K562 (cell line): ENCODE measurements around the gene EPB41L2. TPM values are rescaled to one million over a fixed set of nuclear protein-coding genes. Genes with fewer than 3 reads are reported as not detected.

Source experiments
- ATAC-seq: fragments of 200-7000 bp; cut with Tn5 transposase; 3 replicates; pipeline ENCODE4 v1.9.1; 2020; ENCODE audit warnings: moderate library complexity
- BruUV-seq: library from RNA; stranded (reverse); fragments of 400-500 nt; replicated peaks from 2 replicates; lab custom pipeline; 2021; lab: Mats Ljungman, UMichigan
- CTCF ChIA-PET: fragments of 300-600 bp; formaldehyde crosslinking; extraction: SDS; loops from one replicate; lab custom pipeline; 2021; ENCODE audit warnings: low intra/inter-chr PET ratio; lab: Yijun Ruan, JAX
- POLR2A ChIA-PET: fragments of 300-600, 350-650 bp; sonication (Branson Sonifier 250); formaldehyde crosslinking; extraction: SDS; loops from one replicate; lab custom pipeline; 2021; ENCODE audit warnings: antibody characterized with exemption, inconsistent platforms; lab: Yijun Ruan, JAX
- DNase-seq, 4 experiments: peaks; one replicate each; pipeline versions ENCODE4 v3.0.0 to v3.0.0-alpha.2; 2011 to 2018; ENCODE audit warnings: low spot score in 3 of 4, mixed read lengths in 3 of 4; ENCODE audit errors: extremely low read depth in 1 of 4
- FAIRE-seq: peaks from 2 replicates; lab custom pipeline; 2011; peaks lifted over from hg19 to GRCh38; lab: Jason Lieb, UNC
- H2AFZ ChIP-seq: 2 replicates; pipeline ENCODE4 v1.6.0; 2011; ENCODE audit warnings: low read depth, low read length, control low read depth, inconsistent platforms
- H3K27ac ChIP-seq: fragments of 200-600 bp; 3 replicates; pipeline ENCODE4 v1.8.0; 2011; ENCODE audit warnings: low read depth, mild to moderate bottlenecking, control low read depth, inconsistent platforms, low read length, moderate library complexity, mixed read lengths; ENCODE audit errors: extremely low read depth
- H3K27me3 ChIP-seq, 2 experiments: fragments of 300-600 bp in 1 of 2; 2 replicates in 1 of 2; 3 replicates in 1 of 2; pipeline versions ENCODE4 v1.6.0 to v1.8.0; 2011; ENCODE audit warnings: inconsistent platforms in 2 of 2, low read length in 2 of 2, mild to moderate bottlenecking in 1 of 2, mixed read lengths in 1 of 2, moderate library complexity in 1 of 2; ENCODE audit not compliant: control insufficient read depth in 2 of 2, insufficient read depth in 2 of 2
- H3K36me3 ChIP-seq: fragments of 300-600 bp; 3 replicates; pipeline ENCODE4 v1.8.0; 2011; ENCODE audit warnings: mild to moderate bottlenecking, low read length, inconsistent platforms; ENCODE audit not compliant: control insufficient read depth, insufficient read depth
- H3K4me1 ChIP-seq, 2 experiments: fragments of 200-600 bp in 1 of 2; replicated peaks in 1 of 2; 2 replicates in 1 of 2; 3 replicates in 1 of 2; pipeline versions ENCODE4 v1.5.1 to v1.8.0; 2011; ENCODE audit warnings: inconsistent platforms in 2 of 2, low read length in 2 of 2, mild to moderate bottlenecking in 1 of 2, mixed read lengths in 1 of 2, moderate library complexity in 1 of 2; ENCODE audit not compliant: control insufficient read depth in 2 of 2, insufficient read depth in 2 of 2
- H3K4me2 ChIP-seq: 2 replicates; pipeline ENCODE4 v1.6.1; 2011; ENCODE audit warnings: low read length, control low read depth, inconsistent platforms, mixed read lengths; ENCODE audit not compliant: insufficient read depth
- H3K4me3 ChIP-seq: fragments of 200-600 bp; sonication (generic), shearing (Covaris generic); 2 replicates; pipeline ENCODE4 v1.5.1; 2016; ENCODE audit warnings: control low read depth, inconsistent platforms
- H3K79me2 ChIP-seq: fragments of 200-600 bp; 3 replicates; pipeline ENCODE4 v1.8.0; 2011; ENCODE audit warnings: low read length, inconsistent platforms; ENCODE audit not compliant: control insufficient read depth, insufficient read depth
- H3K9ac ChIP-seq, 2 experiments: 2 replicates each; pipeline versions ENCODE4 v1.6.0 to v1.6.1; 2011; ENCODE audit warnings: low read depth in 2 of 2, low read length in 2 of 2, control low read depth in 1 of 2, inconsistent platforms in 1 of 2, mild to moderate bottlenecking in 1 of 2, mixed read lengths in 1 of 2; ENCODE audit not compliant: insufficient read depth in 1 of 2
- H3K9me1 ChIP-seq: one replicate; pipeline ENCODE4 v1.6.0; 2011; ENCODE audit warnings: inconsistent platforms, mild to moderate bottlenecking, low read length, moderate library complexity; ENCODE audit not compliant: control insufficient read depth, insufficient read depth
- H3K9me3 ChIP-seq: replicated peaks from 2 replicates; pipeline ENCODE4 v1.5.1; 2011; ENCODE audit warnings: low read depth, low read length, inconsistent platforms; ENCODE audit not compliant: control insufficient read depth, insufficient read depth
- H4K20me1 ChIP-seq: replicated peaks from 2 replicates; pipeline ENCODE4 v1.6.1; 2011; ENCODE audit warnings: low read length, inconsistent platforms, mixed read lengths; ENCODE audit not compliant: control insufficient read depth, insufficient read depth
- ELF1 ChIP-seq: fragments of 200-800 bp; sonication (Bioruptor generic); IDR thresholded peaks from 2 replicates; pipeline ENCODE4 v1.6.1; 2016; ENCODE audit warnings: missing genetic modification characterization, missing compliant biosample characterization
- MAZ ChIP-seq, 2 experiments: fragments of 450-650 bp in 1 of 2; sonication (generic) in 1 of 2; formaldehyde crosslinking; IDR thresholded peaks in 1 of 2; conservative IDR thresholded peaks in 1 of 2; 2 replicates each; pipeline versions ENCODE4 v1.4.0 to v1.5.0; 2020; ENCODE audit warnings: mild to moderate bottlenecking in 1 of 2, missing genetic modification reagents in 1 of 2
- TEAD1 ChIP-seq, 2 experiments: fragments of 450-650 bp in 1 of 2; sonication (generic) in 1 of 2; formaldehyde crosslinking; IDR thresholded peaks; 2 replicates each; pipeline versions ENCODE4 v1.4.0 to v1.8.0; 2020 to 2022; ENCODE audit warnings: mild to moderate bottlenecking in 2 of 2, missing genetic modification reagents in 1 of 2
- WGBS: fragments of 100-300 bp; shearing (Covaris generic); methylation state at CpG from one replicate; pipeline ENCODE4 v1.1.6; 2016; ENCODE audit warnings: low coverage, mixed read lengths; ENCODE audit not compliant: insufficient coverage; ENCODE audit errors: missing lambda C conversion rate; 5-methylcytosine and 5-hydroxymethylcytosine counted together
- in situ Hi-C: fragments of 300-500 bp; cut with MboI; formaldehyde crosslinking; loops from 4 replicates; pipeline ENCODE4 v1.15.0; 2018; ENCODE audit warnings: inconsistent platforms, mixed read lengths
- intact Hi-C: fragments of 100-400 bp; cut with micrococcal nuclease; formaldehyde crosslinking; loops from 2 replicates; pipeline ENCODE4 v1.14.2; 2022
- polyA plus RNA-seq, 8 experiments: library from polyadenylated mRNA; depleted of rRNA in 4 of 8; stranded (reverse) in 5 of 8; unstranded in 3 of 8; fragments of >200 nt; fragmentation: Nextera tagmentation in 2 of 8; fragmentation: Illumina TruSeq in 1 of 8; extraction: Ambion mirVana in 2 of 8; extraction: Trizol in 1 of 8; gene quantifications; 2 replicates each; pipeline versions ENCODE4 v1.2.1 to v1.2.3, GENCODE V29; 2011 to 2014; ENCODE audit warnings: inconsistent platforms in 1 of 8, missing spikeins in 1 of 8
- total RNA-seq, 7 experiments: library from RNA; depleted of rRNA in 6 of 7; stranded (reverse); fragments of >200 nt in 6 of 7; fragmentation: Illumina TruSeq in 2 of 7; extraction: Trizol in 2 of 7; gene quantifications; 2 replicates each; pipeline versions ENCODE4 v1.2.1 to v1.2.3, GENCODE V29; 2011 to 2021; ENCODE audit warnings: low replicate concordance in 1 of 7
- TF ChIP-seq, protein P1 (sequence below): sonication (generic); formaldehyde crosslinking; IDR thresholded peaks from 2 replicates; pipeline ENCODE4 v1.8.0; 2022; ENCODE audit warnings: mild to moderate bottlenecking, missing genetic modification reagents
- TF ChIP-seq, protein P2 (sequence below): fragments of 450-650 bp; formaldehyde crosslinking; IDR thresholded peaks from 2 replicates; pipeline ENCODE4 v1.4.0; 2022; ENCODE audit warnings: missing genetic modification characterization
- TF ChIP-seq, protein P3 (sequence below): fragments of 450-650 bp; IDR thresholded peaks from 2 replicates; pipeline ENCODE4 v1.6.1; 2014; ENCODE audit warnings: low read depth, mild to moderate bottlenecking, moderate library complexity, borderline replicate concordance
- TF ChIP-seq, protein P4 (sequence below): fragments of 250-450 bp; sonication (Bioruptor Pico); IDR thresholded peaks from 2 replicates; pipeline ENCODE4 v1.5.1; 2021; ENCODE audit warnings: mild to moderate bottlenecking
- TF ChIP-seq, protein P5 (sequence below): sonication (generic); formaldehyde crosslinking; IDR thresholded peaks from 2 replicates; pipeline ENCODE4 v1.8.0; 2022; ENCODE audit warnings: missing genetic modification reagents, mild to moderate bottlenecking, borderline replicate concordance

The EPB41L2 gene
- total and polyA plus RNA-seq, 9 of the 15 experiments (the other 6 are each of a cell fraction or from before 2014, with no cell fraction given), result 5.1 to 53.6 (median 25.0) TPM

DNA sequence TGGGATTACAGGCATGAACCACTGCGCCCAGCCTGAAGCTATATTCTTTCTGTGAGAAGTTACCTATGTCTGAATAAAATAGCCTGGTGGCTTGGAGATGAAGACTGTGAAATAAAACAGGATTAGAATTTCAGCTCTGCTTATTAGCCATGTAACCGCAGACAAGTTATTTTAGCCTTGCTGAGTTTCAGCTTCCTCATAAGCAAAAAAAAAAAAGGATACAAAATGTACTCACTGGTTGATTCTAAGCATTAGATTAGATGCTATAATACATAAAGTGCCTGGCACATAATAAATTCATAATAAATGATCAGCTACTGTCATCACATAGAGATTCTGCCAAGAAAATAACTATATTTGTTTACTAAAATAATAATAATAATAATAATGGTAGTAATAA lies 98.8 kb downstream of the EPB41L2 start:
- DNase-seq (no peak), ATAC-seq (no peak), FAIRE-seq (no peak)
- intact Hi-C loops, result no loop called here
- no peak overlapping the region for H3K9ac ChIP-seq
- H3K9me1 ChIP-seq, result no peaks in the 10 kb centered on the region
- H3K79me2 ChIP-seq, result peaks cover 33% of the 10 kb centered on the region
- H3K9me3 ChIP-seq, result no peaks in the 10 kb centered on the region
- in situ Hi-C loops, result no loop called here
- peaks cover 0 to 9% of the 10 kb centered on the region in 2 experiments; a peak in 1 of 5 replicates for H3K4me1 ChIP-seq
- H3K27ac ChIP-seq, result no peak overlapping the region
- H3K4me3 ChIP-seq, result no peak overlapping the region
- BruUV-seq, result no TSS peak
- CTCF ChIA-PET, result no interaction called here
- no peaks in the 10 kb centered on the region for H4K20me1 ChIP-seq
- no peaks in the 10 kb centered on the region for H3K36me3 ChIP-seq
- WGBS, result 44% methylated on average over 2 of the region's 2 CpGs
- H3K27me3 ChIP-seq, result no peaks in the 10 kb centered on the region
- H2AFZ ChIP-seq, result no peak overlapping the region
- H3K4me2 ChIP-seq, result no peak overlapping the region
- POLR2A ChIA-PET, result no interaction called here
- TF ChIP-seq, protein P1, sequence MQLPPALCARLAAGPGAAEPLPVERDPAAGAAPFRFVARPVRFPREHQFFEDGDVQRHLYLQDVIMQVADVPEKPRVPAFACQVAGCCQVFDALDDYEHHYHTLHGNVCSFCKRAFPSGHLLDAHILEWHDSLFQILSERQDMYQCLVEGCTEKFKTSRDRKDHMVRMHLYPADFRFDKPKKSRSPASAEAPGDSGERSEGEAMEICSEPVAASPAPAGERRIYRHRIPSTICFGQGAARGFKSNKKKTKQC (CRISPR knock-in tag), result no peak
- no peak for TF ChIP-seq TEAD1 (CRISPR knock-in tag; IDR thresholded peaks at IDR 0.05)
- TF ChIP-seq, protein P2, sequence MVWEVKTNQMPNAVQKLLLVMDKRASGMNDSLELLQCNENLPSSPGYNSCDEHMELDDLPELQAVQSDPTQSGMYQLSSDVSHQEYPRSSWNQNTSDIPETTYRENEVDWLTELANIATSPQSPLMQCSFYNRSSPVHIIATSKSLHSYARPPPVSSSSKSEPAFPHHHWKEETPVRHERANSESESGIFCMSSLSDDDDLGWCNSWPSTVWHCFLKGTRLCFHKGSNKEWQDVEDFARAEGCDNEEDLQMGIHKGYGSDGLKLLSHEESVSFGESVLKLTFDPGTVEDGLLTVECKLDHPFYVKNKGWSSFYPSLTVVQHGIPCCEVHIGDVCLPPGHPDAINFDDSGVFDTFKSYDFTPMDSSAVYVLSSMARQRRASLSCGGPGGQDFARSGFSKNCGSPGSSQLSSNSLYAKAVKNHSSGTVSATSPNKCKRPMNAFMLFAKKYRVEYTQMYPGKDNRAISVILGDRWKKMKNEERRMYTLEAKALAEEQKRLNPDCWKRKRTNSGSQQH, result no peak
- TF ChIP-seq, protein P3, sequence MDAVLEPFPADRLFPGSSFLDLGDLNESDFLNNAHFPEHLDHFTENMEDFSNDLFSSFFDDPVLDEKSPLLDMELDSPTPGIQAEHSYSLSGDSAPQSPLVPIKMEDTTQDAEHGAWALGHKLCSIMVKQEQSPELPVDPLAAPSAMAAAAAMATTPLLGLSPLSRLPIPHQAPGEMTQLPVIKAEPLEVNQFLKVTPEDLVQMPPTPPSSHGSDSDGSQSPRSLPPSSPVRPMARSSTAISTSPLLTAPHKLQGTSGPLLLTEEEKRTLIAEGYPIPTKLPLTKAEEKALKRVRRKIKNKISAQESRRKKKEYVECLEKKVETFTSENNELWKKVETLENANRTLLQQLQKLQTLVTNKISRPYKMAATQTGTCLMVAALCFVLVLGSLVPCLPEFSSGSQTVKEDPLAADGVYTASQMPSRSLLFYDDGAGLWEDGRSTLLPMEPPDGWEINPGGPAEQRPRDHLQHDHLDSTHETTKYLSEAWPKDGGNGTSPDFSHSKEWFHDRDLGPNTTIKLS, result no peak
- TF ChIP-seq, protein P4, sequence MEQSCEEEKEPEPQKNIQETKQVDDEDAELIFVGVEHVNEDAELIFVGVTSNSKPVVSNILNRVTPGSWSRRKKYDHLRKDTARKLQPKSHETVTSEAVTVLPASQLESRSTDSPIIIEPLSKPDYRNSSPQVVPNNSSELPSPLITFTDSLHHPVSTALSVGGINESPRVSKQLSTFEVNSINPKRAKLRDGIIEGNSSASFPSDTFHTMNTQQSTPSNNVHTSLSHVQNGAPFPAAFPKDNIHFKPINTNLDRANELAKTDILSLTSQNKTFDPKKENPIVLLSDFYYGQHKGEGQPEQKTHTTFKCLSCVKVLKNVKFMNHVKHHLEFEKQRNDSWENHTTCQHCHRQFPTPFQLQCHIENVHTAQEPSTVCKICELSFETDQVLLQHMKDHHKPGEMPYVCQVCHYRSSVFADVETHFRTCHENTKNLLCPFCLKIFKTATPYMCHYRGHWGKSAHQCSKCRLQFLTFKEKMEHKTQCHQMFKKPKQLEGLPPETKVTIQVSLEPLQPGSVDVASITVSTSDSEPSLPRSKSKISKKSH, result no peak
- no peak for TF ChIP-seq ELF1
- TF ChIP-seq MAZ (CRISPR knock-in tag; conservative IDR thresholded peaks at IDR 0.05 in 1 of 2, IDR thresholded peaks at IDR 0.05 in 1 of 2), result no peak
- TF ChIP-seq, protein P5, sequence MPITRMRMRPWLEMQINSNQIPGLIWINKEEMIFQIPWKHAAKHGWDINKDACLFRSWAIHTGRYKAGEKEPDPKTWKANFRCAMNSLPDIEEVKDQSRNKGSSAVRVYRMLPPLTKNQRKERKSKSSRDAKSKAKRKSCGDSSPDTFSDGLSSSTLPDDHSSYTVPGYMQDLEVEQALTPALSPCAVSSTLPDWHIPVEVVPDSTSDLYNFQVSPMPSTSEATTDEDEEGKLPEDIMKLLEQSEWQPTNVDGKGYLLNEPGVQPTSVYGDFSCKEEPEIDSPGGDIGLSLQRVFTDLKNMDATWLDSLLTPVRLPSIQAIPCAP (CRISPR knock-in tag), result no peak
